ENCODE data around the gene CDO1. TPM values are rescaled to one million over a fixed set of nuclear protein-coding genes. Genes with fewer than 3 reads are reported as not detected.

CDO1 gene
- 3.5 TPM for total RNA-seq

- peak; percentile 52 for DNase-seq (ENCODE audit: low spot score)
Measured at GRCh38 chr5:115816226-115817081, at the start of gene CDO1. Gene CDO1, minus strand, starts transcription at chr5:115816659. Its CDS starts 262 bp downstream, at chr5:115816397.

- no peak for DNase-seq (ENCODE audit: low spot score)
Measured at GRCh38 chr5:115859378-115859777, 42.9 kb upstream of the CDO1 start.

- DNase-seq (ENCODE audit: low spot score), result no peak
Measured at GRCh38 chr5:115858396-115858795, 41.9 kb upstream of the CDO1 start.

- no peak for DNase-seq (ENCODE audit: low spot score)
Measured at GRCh38 chr5:115857626-115858349, 41.3 kb upstream of the CDO1 start.

- no peak for DNase-seq (ENCODE audit: low spot score)
Measured at GRCh38 chr5:115857057-115857479, 40.6 kb upstream of the CDO1 start.

- no peak for DNase-seq (ENCODE audit: low spot score)
Measured at GRCh38 chr5:115855959-115856358, 39.5 kb upstream of the CDO1 start.

GRCh38 chr5:115854139-115854538, 37.7 kb upstream of the CDO1 start:
- no peak for DNase-seq (ENCODE audit: low spot score)

GRCh38 chr5:115850744-115851416, 34.4 kb upstream of the CDO1 start:
- no peak for DNase-seq (ENCODE audit: low spot score)

GRCh38 chr5:115849258-115849798, 32.9 kb upstream of the CDO1 start:
- no peak for DNase-seq (ENCODE audit: low spot score)

- DNase-seq (ENCODE audit: low spot score), result no peak
Measured at GRCh38 chr5:115847290-115847689, 30.8 kb upstream of the CDO1 start.

- DNase-seq (ENCODE audit: low spot score), result no peak
Measured at GRCh38 chr5:115844321-115844817, 27.9 kb upstream of the CDO1 start.

GRCh38 chr5:115843444-115844130, 27.1 kb upstream of the CDO1 start:
- DNase-seq (ENCODE audit: low spot score), result no peak

GRCh38 chr5:115842952-115843351, 26.5 kb upstream of the CDO1 start:
- DNase-seq (ENCODE audit: low spot score), result no peak

GRCh38 chr5:115842089-115842935, 25.9 kb upstream of the CDO1 start:
- DNase-seq (ENCODE audit: low spot score), result peak; percentile 51

- DNase-seq (ENCODE audit: low spot score), result peak; percentile 93
Measured at GRCh38 chr5:115841382-115842088, 25.1 kb upstream of the CDO1 start, which contains the start of the genes AP3S1 and ATG12. Gene AP3S1, plus strand, starts transcription at chr5:115841935. Its CDS starts 103 bp downstream, at chr5:115842038. Gene ATG12, minus strand, starts transcription at chr5:115841565. Its CDS starts 13 bp downstream, at chr5:115841552.

GRCh38 chr5:115840873-115841272, 24.4 kb upstream of the CDO1 start:
- DNase-seq (ENCODE audit: low spot score), result no peak

- DNase-seq (ENCODE audit: low spot score), result no peak
Measured at GRCh38 chr5:115838885-115839518, 22.5 kb upstream of the CDO1 start.

- DNase-seq (ENCODE audit: low spot score), result no peak
Measured at GRCh38 chr5:115835481-115835880, 19.0 kb upstream of the CDO1 start.
